Skeletal muscle tissue (tissue), 4 donors: Measurements from ENCODE around the gene GRIK3. TPM values are rescaled to one million over a fixed set of nuclear protein-coding genes. Genes with fewer than 3 reads are reported as not detected.

Experiments
- H3K27ac ChIP-seq: one replicate; pipeline ENCODE4 v1.7.0; 2013; ENCODE audit warnings: mild to moderate bottlenecking, low read depth, low read length, inconsistent platforms
- H3K27me3 ChIP-seq, 3 donors: one replicate each; pipeline ENCODE4 v1.7.0; 2013; ENCODE audit warnings: low read length in 3 of 3; ENCODE audit not compliant: control insufficient read depth in 3 of 3, insufficient read depth in 3 of 3
- H3K36me3 ChIP-seq, 3 donors: one replicate each; pipeline ENCODE4 v1.7.0; 2013; ENCODE audit warnings: low read length in 3 of 3; ENCODE audit not compliant: control insufficient read depth in 3 of 3, insufficient read depth in 3 of 3
- H3K4me1 ChIP-seq, 3 donors: one replicate each; pipeline ENCODE4 v1.7.0; 2013; ENCODE audit warnings: low read length in 3 of 3, mild to moderate bottlenecking in 3 of 3; ENCODE audit not compliant: control insufficient read depth in 3 of 3, insufficient read depth in 3 of 3
- H3K4me3 ChIP-seq, 3 donors: one replicate each; pipeline ENCODE4 v1.7.0; 2013; ENCODE audit warnings: low read length in 3 of 3
- H3K9ac ChIP-seq, 3 donors: one replicate each; pipeline ENCODE4 v1.7.0; 2013; ENCODE audit warnings: low read length in 3 of 3, mild to moderate bottlenecking in 3 of 3, moderate library complexity in 2 of 3, low read depth in 1 of 3
- H3K9me3 ChIP-seq, 3 donors: one replicate each; pipeline ENCODE4 v1.7.0; 2013; ENCODE audit warnings: low read length in 3 of 3; ENCODE audit not compliant: control insufficient read depth in 3 of 3
- total RNA-seq: library from RNA; depleted of rRNA; stranded (reverse); fragments of >200 nt; gene quantifications from one replicate; pipeline ENCODE4 v1.2.3, GENCODE V29; 2014
- donor health status: Osteomylitis.

The GRIK3 gene
- total RNA-seq, 1 donor from 2014 or later: 0.52 TPM

GRCh38 chr1:37052120-37052519 lies 17.8 kb upstream of the GRIK3 start:
- Histone ChIP-seq H3K4me1 (no peaks in the 10 kb centered on the region), H3K27me3 (peaks cover 13 to 35% (median 24%) of the 10 kb centered on the region in 3 donors), H3K36me3 (no peaks in the 10 kb centered on the region), H3K9ac (no peak overlapping the region), H3K9me3 (no peaks in the 10 kb centered on the region), H3K27ac (no peak overlapping the region), H3K4me3 (no peak overlapping the region)

GRCh38 chr1:37051346-37051745 lies 17.0 kb upstream of the GRIK3 start:
- H3K27ac ChIP-seq: no peak overlapping the region
- peaks cover 16 to 40% (median 27%) of the 10 kb centered on the region in 3 donors for H3K27me3 ChIP-seq
- no peaks in the 10 kb centered on the region for H3K9me3 ChIP-seq
- H3K4me1 ChIP-seq: no peaks in the 10 kb centered on the region
- H3K9ac ChIP-seq: no peak overlapping the region
- no peak overlapping the region for H3K4me3 ChIP-seq
- no peaks in the 10 kb centered on the region for H3K36me3 ChIP-seq

- Histone ChIP-seq H3K27ac (no peak overlapping the region), H3K4me1 (no peaks in the 10 kb centered on the region), H3K4me3 (no peak overlapping the region), H3K36me3 (no peaks in the 10 kb centered on the region), H3K9me3 (no peaks in the 10 kb centered on the region), H3K9ac (no peak overlapping the region), H3K27me3 (peaks cover 32 to 58% (median 47%) of the 10 kb centered on the region in 3 donors)
Measured at GRCh38 chr1:37047542-37047941, 13.2 kb upstream of the GRIK3 start.

- no peak overlapping the region for H3K27ac ChIP-seq
- H3K4me1 ChIP-seq: no peaks in the 10 kb centered on the region
- no peaks in the 10 kb centered on the region for H3K9me3 ChIP-seq
- H3K36me3 ChIP-seq: no peaks in the 10 kb centered on the region
- peaks cover 65 to 75% (median 74%) of the 10 kb centered on the region in 3 donors for H3K27me3 ChIP-seq
- no peak overlapping the region for H3K9ac ChIP-seq
- no peak overlapping the region for H3K4me3 ChIP-seq
Measured at GRCh38 chr1:37043101-37043500, 8.8 kb upstream of the GRIK3 start.

- Histone ChIP-seq H3K36me3 (no peaks in the 10 kb centered on the region), H3K9ac (no peak overlapping the region), H3K4me1 (no peaks in the 10 kb centered on the region), H3K27ac (no peak overlapping the region), H3K27me3 (peaks cover 68 to 76% (median 74%) of the 10 kb centered on the region in 3 donors), H3K9me3 (no peaks in the 10 kb centered on the region), H3K4me3 (no peak overlapping the region)
Measured at GRCh38 chr1:37042506-37042905, 8.2 kb upstream of the GRIK3 start.

- Histone ChIP-seq H3K9me3 (no peaks in the 10 kb centered on the region), H3K9ac (no peak overlapping the region), H3K4me3 (no peak overlapping the region), H3K27ac (no peak overlapping the region), H3K4me1 (no peaks in the 10 kb centered on the region), H3K36me3 (no peaks in the 10 kb centered on the region), H3K27me3 (peaks cover 68 to 78% (median 73%) of the 10 kb centered on the region in 3 donors)
Measured at GRCh38 chr1:37041483-37041882, 7.2 kb upstream of the GRIK3 start.

- Histone ChIP-seq H3K27me3 (peaks cover 75 to 80% (median 78%) of the 10 kb centered on the region in 3 donors), H3K36me3 (no peaks in the 10 kb centered on the region), H3K9ac (no peak overlapping the region), H3K27ac (no peak overlapping the region), H3K9me3 (no peaks in the 10 kb centered on the region), H3K4me3 (no peak overlapping the region), H3K4me1 (no peaks in the 10 kb centered on the region)
Measured at GRCh38 chr1:37040773-37041172, 6.5 kb upstream of the GRIK3 start.

- H3K9ac ChIP-seq: no peak overlapping the region
Measured at GRCh38 chr1:37040261-37040660, 5.9 kb upstream of the GRIK3 start.

GRCh38 chr1:37038227-37039093 lies 4.1 kb upstream of the GRIK3 start:
- H3K9me3 ChIP-seq: no peaks in the 10 kb centered on the region
- H3K36me3 ChIP-seq: no peaks in the 10 kb centered on the region
- H3K27me3 ChIP-seq: peaks cover 80 to 85% (median 83%) of the 10 kb centered on the region in 3 donors
- H3K27ac ChIP-seq: no peak overlapping the region
- peaks cover 0 to 2% (median 2%) of the 10 kb centered on the region in 3 donors for H3K4me1 ChIP-seq
- no peak overlapping the region for H3K9ac ChIP-seq
- H3K4me3 ChIP-seq: no peak overlapping the region

More at GRCh38 chr1:37040261-37040660, 5.9 kb upstream of the GRIK3 start:
- H3K4me3 ChIP-seq: no peak overlapping the region
- H3K27ac ChIP-seq: no peak overlapping the region
- H3K9me3 ChIP-seq: no peaks in the 10 kb centered on the region
- no peaks in the 10 kb centered on the region for H3K4me1 ChIP-seq
- peaks cover 80 to 85% (median 82%) of the 10 kb centered on the region in 3 donors for H3K27me3 ChIP-seq
- H3K36me3 ChIP-seq: no peaks in the 10 kb centered on the region

- no peak overlapping the region for H3K9ac ChIP-seq
- no peaks in the 10 kb centered on the region for H3K36me3 ChIP-seq
- H3K4me3 ChIP-seq: no peak overlapping the region
- H3K9me3 ChIP-seq: no peaks in the 10 kb centered on the region
- peaks cover 80 to 86% (median 84%) of the 10 kb centered on the region in 3 donors for H3K27me3 ChIP-seq
- H3K27ac ChIP-seq: no peak overlapping the region
- H3K4me1 ChIP-seq: peaks cover 0 to 6% (median 5%) of the 10 kb centered on the region in 3 donors
Measured at GRCh38 chr1:37037690-37038089, 3.4 kb upstream of the GRIK3 start.
